KMS-11 (cell line): ENCODE results near the gene MALT1.

ENCODE experiments used
- H2AFZ ChIP-seq: fragments of 200-600 bp; sonication (generic); 2 replicates; pipeline ENCODE4 v1.6.1; 2016; ENCODE audit warnings: antibody characterized with exemption, mixed run types, low read depth
- H3K27ac ChIP-seq: fragments of 200-600 bp; sonication (generic); 2 replicates; pipeline ENCODE4 v1.6.1; 2016; ENCODE audit warnings: mild to moderate bottlenecking, mixed run types
- H3K27me3 ChIP-seq: fragments of 200-600 bp; sonication (generic); 2 replicates; pipeline ENCODE4 v1.6.1; 2017; ENCODE audit warnings: mild to moderate bottlenecking, low read depth, mixed run types, moderate library complexity; ENCODE audit not compliant: insufficient read depth
- H3K36me3 ChIP-seq: fragments of 200-600 bp; sonication (generic); 2 replicates; pipeline ENCODE4 v1.6.1; 2017; ENCODE audit warnings: mild to moderate bottlenecking, mixed run types; ENCODE audit not compliant: insufficient read depth
- H3K4me1 ChIP-seq: fragments of 200-600 bp; sonication (generic); 2 replicates; pipeline ENCODE4 v1.6.1; 2016; ENCODE audit warnings: mild to moderate bottlenecking, low read depth, mixed run types; ENCODE audit not compliant: poor library complexity, severe bottlenecking
- H3K4me2 ChIP-seq: fragments of 200-600 bp; sonication (generic); 2 replicates; pipeline ENCODE4 v1.7.0; 2016; ENCODE audit warnings: mild to moderate bottlenecking, mixed run types
- H3K4me3 ChIP-seq: fragments of 200-600 bp; sonication (generic); IDR thresholded peaks from 2 replicates; pipeline ENCODE4 v1.6.1; 2017; ENCODE audit warnings: low read depth, low read length, mixed read lengths; ENCODE audit not compliant: insufficient read depth
- H3K79me2 ChIP-seq: fragments of 200-600 bp; sonication (generic); 2 replicates; pipeline ENCODE4 v1.6.1; 2016; ENCODE audit warnings: low read depth, mixed run types; ENCODE audit not compliant: insufficient read depth
- H3K9ac ChIP-seq: fragments of 200-600 bp; sonication (generic); 2 replicates; pipeline ENCODE4 v1.6.1; 2016; ENCODE audit warnings: mild to moderate bottlenecking, mixed run types
- H4K20me1 ChIP-seq: fragments of 200-600 bp; sonication (generic); 2 replicates; pipeline ENCODE4 v1.6.1; 2016; ENCODE audit warnings: mild to moderate bottlenecking, mixed run types; ENCODE audit not compliant: insufficient read depth
- CTCF ChIP-seq: fragments of 200-600 bp; sonication (generic); conservative IDR thresholded peaks from 2 replicates; pipeline ENCODE4 v1.6.1; 2017; ENCODE audit warnings: low read depth, mild to moderate bottlenecking, antibody characterized with exemption, low read length, moderate library complexity, mixed read lengths

Gene MALT1

GRCh38 chr18:58654896-58655614, 16.2 kb upstream of the MALT1 start:
- TF ChIP-seq CTCF, result no peak
- H3K4me3 ChIP-seq, result no peak overlapping the region
- no peaks in the 10 kb centered on the region for H4K20me1 ChIP-seq
- 0 out of 2 replicates have a peak overlapping the region, but pooled peaks have one; percentile 1 for H2AFZ ChIP-seq
- H3K27ac ChIP-seq, result peak overlapping the region; percentile 64
- no peaks in the 10 kb centered on the region for H3K27me3 ChIP-seq
- H3K9ac ChIP-seq, result peak overlapping the region; percentile 17; the same call in 1 of the 2 replicates
- H3K36me3 ChIP-seq, result no peaks in the 10 kb centered on the region
- H3K4me1 ChIP-seq, result peaks cover 88% of the 10 kb centered on the region
- H3K79me2 ChIP-seq, result 0 out of 2 replicates have a peak, but pooled peaks cover 5% of the 10 kb centered on the region
- H3K4me2 ChIP-seq, result peak overlapping the region; percentile 67

GRCh38 chr18:58657081-58657480, 14.2 kb upstream of the MALT1 start:
- TF ChIP-seq CTCF, result no peak
- H3K4me1 ChIP-seq, result peaks cover 68% of the 10 kb centered on the region
- no peaks in the 10 kb centered on the region for H3K36me3 ChIP-seq
- no peak overlapping the region for H3K4me3 ChIP-seq
- H3K4me2 ChIP-seq, result peak overlapping the region; percentile 64; the same call in 1 of the 2 replicates
- 0 out of 2 replicates have a peak, but pooled peaks cover 5% of the 10 kb centered on the region for H3K79me2 ChIP-seq
- H3K27ac ChIP-seq, result no peak overlapping the region
- no peak overlapping the region for H2AFZ ChIP-seq
- no peaks in the 10 kb centered on the region for H4K20me1 ChIP-seq
- no peaks in the 10 kb centered on the region for H3K27me3 ChIP-seq
- H3K9ac ChIP-seq, result no peak overlapping the region

DNA sequence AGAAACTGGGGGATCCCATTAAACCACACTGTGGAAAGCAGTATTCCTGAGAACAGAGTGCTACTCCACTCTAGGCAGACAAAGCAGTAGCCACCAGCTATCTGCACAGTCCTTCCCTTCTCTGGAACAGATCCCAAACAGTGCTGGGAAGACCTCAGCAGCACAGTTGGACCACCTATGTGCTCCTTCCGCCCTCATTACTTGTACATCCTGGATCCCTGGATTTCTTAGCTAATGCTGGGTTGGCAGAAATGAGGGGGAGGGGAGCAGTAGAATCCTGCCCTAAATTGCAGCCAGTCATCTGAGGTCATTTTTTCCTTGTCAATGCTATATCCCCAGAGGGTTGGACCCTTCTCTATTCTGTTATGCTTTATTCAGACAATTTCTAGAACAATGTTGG, 13.8 kb upstream of the MALT1 start:
- Histone ChIP-seq H3K79me2 (0 out of 2 replicates have a peak, but pooled peaks cover 5% of the 10 kb centered on the region), H3K4me2 (peak overlapping the region; percentile 64), H3K4me3 (no peak overlapping the region), H2AFZ (no peak overlapping the region), H4K20me1 (no peaks in the 10 kb centered on the region), H3K27me3 (no peaks in the 10 kb centered on the region), H3K4me1 (peaks cover 64% of the 10 kb centered on the region), H3K27ac (peak overlapping the region; percentile 28; the same call in 1 of the 2 replicates), H3K36me3 (no peaks in the 10 kb centered on the region), H3K9ac (no peak overlapping the region)
- no peak for TF ChIP-seq CTCF

DNA sequence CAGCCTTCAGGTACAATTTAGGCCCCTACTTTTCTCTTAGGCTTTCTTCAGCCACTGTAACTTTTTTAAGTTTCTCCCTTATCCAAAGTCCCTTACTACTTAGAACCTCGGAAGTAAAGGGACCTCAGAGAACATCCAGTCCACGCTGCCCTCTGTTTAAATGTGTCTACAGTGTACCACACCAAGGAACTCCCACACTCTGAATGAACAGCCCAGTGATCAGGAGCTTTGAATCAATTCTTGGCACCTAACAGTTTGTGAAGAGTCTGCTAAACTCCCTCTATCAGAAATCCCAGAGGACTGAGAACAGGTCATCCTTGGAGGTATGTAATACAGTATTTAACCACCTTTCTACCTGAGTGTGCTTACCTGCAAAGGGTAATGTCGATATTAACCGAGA, 11.6 kb upstream of the MALT1 start:
- Histone ChIP-seq H3K36me3 (no peaks in the 10 kb centered on the region), H3K79me2 (0 out of 2 replicates have a peak, but pooled peaks cover 5% of the 10 kb centered on the region), H4K20me1 (no peaks in the 10 kb centered on the region), H3K4me1 (peaks cover 49% of the 10 kb centered on the region), H2AFZ (no peak overlapping the region), H3K27ac (no peak overlapping the region), H3K27me3 (no peaks in the 10 kb centered on the region), H3K4me2 (no peak overlapping the region), H3K4me3 (no peak overlapping the region), H3K9ac (no peak overlapping the region)
- no peak for TF ChIP-seq CTCF
